ENCODE measurements around the gene BLVRB.
"Not testable (repeated sequence)": the region's sequence is repeated elsewhere in the genome, so short reads cannot be mapped to it uniquely, and the experiment has no call there.

The BLVRB gene

DNA sequence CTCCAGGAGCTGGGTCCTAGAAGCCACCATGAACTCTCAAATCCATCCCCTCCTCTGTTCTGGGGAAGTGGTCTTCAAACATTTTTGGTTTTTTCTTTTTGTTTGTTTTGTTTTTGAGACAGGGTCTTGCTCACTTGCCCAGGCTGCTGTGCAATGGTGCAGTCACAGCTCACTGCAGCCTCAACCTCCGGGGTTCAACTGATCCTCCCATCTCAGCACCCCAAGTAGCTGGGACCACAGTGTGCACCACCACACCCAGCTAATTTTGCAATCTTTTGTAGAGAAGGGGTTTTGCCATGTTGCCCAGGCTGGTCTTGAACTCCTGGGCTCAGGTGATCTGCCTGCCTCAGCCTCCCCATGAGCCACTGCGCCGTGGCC lies 7.0 kb downstream of the BLVRB start:
- H3K4me3 ChIP-seq (ENCODE audit: low read depth, low read length) = no peak overlapping the region
- TF ChIP-seq, protein P1, sequence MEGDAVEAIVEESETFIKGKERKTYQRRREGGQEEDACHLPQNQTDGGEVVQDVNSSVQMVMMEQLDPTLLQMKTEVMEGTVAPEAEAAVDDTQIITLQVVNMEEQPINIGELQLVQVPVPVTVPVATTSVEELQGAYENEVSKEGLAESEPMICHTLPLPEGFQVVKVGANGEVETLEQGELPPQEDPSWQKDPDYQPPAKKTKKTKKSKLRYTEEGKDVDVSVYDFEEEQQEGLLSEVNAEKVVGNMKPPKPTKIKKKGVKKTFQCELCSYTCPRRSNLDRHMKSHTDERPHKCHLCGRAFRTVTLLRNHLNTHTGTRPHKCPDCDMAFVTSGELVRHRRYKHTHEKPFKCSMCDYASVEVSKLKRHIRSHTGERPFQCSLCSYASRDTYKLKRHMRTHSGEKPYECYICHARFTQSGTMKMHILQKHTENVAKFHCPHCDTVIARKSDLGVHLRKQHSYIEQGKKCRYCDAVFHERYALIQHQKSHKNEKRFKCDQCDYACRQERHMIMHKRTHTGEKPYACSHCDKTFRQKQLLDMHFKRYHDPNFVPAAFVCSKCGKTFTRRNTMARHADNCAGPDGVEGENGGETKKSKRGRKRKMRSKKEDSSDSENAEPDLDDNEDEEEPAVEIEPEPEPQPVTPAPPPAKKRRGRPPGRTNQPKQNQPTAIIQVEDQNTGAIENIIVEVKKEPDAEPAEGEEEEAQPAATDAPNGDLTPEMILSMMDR (IDR thresholded peaks at IDR 0.05; ENCODE audit: low read depth, low read length) = no peak

DNA sequence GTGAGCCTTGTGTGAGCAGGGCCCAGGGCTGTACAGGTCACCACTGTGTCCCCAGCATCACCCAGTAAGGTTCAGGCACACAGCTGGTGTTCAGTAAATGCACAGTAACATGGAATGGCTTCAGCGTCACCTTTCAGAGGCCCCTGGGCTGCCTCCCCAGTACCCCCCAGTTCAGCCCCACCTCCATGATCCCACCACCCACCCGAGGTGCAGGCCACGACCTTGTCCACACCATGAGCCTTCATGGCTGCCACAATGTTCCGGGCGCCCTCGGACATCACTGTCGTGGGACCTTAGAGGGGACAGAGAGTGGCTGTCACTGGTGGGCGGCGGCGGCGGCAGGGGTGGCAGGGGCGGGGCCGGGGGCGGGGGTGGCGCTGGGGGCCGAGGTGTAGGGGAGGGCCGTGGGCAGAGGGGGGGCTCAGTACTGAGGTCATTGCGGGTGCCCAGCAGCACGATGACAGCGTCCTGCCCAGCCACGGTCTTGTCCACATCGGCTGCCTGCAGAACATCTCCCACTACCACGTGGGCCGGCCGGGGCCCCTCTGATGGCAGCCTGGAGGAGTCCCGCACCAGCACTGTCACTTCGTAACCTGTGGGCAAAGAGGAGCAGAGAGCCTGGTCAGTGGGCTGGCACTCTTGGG lies 7.5 kb downstream of the BLVRB start:
- TF ChIP-seq, protein P1 (IDR thresholded peaks at IDR 0.05; ENCODE audit: low read depth, low read length) = no peak
- H3K4me3 ChIP-seq (ENCODE audit: low read depth, low read length) = no peak overlapping the region

DNA sequence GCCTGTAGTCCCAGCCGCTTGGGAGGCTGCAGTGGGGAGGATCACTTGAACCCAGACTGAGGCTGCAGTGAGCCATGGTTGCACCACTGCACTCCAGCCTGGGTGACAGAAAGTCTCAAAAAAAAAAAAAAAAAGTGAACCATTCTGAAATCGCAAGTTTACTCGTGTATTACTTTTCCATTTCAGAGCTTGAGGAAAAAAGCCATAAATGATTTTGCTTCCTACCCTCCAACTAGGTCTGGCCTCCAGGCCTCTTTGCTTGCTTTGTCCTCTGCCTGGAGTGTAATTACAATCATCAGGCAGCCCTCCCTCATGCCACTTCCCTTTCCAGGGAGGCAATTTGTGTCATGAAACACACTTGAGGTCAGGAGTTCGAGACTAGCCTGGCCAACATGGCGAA lies 8.5 kb downstream of the BLVRB start:
- H3K4me3 ChIP-seq (ENCODE audit: low read depth, low read length) = no peak overlapping the region
- TF ChIP-seq, protein P1 (IDR thresholded peaks at IDR 0.05; ENCODE audit: low read depth, low read length) = no peak

DNA sequence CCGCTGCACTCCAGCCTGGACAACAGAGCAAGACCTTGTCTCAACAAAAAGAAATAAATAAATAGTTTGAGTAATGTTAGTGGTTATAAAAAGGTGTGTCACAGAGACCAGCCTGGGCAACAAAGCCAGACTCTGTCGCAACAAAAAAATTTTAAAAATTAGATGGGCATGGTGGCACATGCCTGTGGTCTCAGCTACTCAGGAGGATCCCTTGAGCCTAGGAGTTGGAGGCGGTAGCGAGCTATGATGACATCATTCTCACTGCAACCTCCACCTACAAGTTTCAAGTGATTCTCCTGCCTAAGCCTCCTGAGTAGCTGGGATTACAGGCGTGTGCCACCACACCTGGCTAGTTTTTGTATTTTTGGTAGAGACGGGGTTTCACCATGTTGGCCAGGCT lies 11.6 kb downstream of the BLVRB start:
- not testable (repeated sequence) for H3K4me3 ChIP-seq (ENCODE audit: low read depth, low read length)

DNA sequence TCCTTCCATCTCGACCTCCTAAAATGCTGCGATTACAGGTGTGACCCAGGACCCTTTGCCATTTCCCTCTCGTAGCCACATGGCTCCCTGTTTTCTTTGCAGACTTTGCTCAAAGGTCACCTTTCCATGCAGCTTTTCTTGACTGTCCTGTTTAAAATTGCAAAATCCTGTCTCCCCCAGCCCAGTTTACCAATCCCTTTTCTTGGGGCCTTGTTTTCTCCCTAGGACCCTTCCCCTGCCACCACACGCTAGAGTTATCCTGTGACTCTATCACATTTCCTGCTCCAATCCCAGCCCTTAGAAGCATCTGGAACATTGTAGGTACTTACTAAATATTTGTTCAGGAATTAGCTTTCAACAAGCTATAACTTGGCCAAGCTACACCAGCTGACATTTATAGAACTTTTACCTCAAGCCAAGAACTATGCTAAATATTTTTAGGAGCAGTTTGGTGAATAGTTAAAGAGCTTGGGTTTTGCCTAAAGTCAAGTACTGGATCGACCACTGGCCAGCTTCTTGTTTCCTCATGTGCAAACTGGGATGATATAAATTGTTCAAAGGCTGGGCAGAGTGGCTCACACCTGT lies 12.3 kb downstream of the BLVRB start:
- no peak overlapping the region for H3K4me3 ChIP-seq (ENCODE audit: low read depth, low read length)
- TF ChIP-seq, protein P1 (IDR thresholded peaks at IDR 0.05; ENCODE audit: low read depth, low read length) = no peak

DNA sequence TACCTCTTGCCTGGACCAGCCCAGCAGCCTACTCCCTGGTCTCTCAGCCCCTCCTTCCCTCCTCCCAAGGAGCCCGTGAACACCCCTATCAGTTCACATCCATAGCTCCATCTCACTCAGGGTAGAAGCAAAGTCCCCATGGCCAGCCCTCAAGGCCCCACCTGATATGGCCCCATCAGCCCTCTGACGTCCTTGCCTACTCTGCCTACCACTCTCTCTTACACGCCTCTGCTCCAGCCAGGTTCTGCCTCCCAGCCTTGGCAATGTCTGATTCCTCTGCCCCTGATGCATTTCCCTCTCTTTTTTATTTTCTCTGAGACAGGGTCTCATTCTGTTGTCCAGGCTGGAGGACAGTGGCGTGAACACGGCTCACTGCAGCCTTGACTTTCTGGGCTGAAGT lies 13.5 kb downstream of the BLVRB start:
- TF ChIP-seq, protein P1 (IDR thresholded peaks at IDR 0.05; ENCODE audit: low read depth, low read length) = no peak
- H3K4me3 ChIP-seq (ENCODE audit: low read depth, low read length) = no peak overlapping the region

DNA sequence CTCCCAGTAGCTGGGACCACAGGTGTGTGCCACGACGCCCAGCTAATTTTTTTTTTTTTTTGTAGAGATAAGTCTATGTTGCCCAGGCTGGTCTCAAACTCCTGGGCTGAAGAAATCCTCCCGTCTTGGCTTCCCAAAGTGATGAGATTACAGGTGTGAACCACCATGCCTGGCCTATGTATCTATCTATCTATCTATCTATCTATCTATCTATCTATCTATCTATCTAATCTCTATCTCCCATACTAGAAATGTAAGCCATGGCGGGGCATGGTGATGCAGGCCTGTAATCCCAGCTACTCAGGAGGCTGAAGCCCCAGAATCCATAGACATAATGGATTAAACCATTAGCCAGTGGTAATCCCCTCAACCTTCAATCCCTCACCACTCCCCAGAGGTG lies 14.9 kb downstream of the BLVRB start:
- H3K4me3 ChIP-seq (ENCODE audit: low read depth, low read length) = no peak overlapping the region
- TF ChIP-seq, protein P1 (IDR thresholded peaks at IDR 0.05; ENCODE audit: low read depth, low read length) = no peak

DNA sequence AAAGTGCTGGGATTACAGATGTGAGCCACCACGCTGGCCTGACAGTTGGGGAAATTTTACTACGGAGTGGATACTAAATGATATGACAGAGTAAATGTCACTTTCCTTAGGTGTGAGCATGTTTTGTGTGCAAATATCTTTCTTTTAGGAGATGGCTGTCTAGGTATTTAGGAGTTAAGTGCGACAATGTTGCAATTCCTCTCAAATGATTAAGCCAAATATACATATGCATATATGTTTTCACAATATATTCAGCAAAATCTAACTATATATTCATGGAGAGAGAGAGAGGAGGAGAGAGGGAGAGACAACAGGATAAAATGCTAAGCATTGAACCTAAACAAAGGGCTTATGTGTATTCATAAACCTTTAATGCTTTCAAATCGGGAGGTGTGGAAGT lies 16.0 kb downstream of the BLVRB start:
- TF ChIP-seq, protein P1 (IDR thresholded peaks at IDR 0.05; ENCODE audit: low read depth, low read length) = no peak
- H3K4me3 ChIP-seq (ENCODE audit: low read depth, low read length) = no peak overlapping the region
